Activated gamma-delta T cell treated with Interleukin-2 at 50 U/mL for 16 hours (primary cell): ENCODE measurements around the gene WHRN.

Experiments used
- DNase-seq: peaks from one replicate; pipeline ENCODE4 v3.0.0-alpha.2; 2020

WHRN gene

GRCh38 chr9:114446672-114447450, 58.4 kb downstream of the WHRN start:
- no peak for DNase-seq

- no peak for DNase-seq
These were observed 59.2 kb downstream of the WHRN start for GRCh38 chr9:114446036-114446435.

- DNase-seq = no peak
These were observed 59.7 kb downstream of the WHRN start for GRCh38 chr9:114445616-114446015.

- no peak for DNase-seq
These were observed 63.3 kb downstream of the WHRN start for GRCh38 chr9:114442022-114442421.

- DNase-seq = no peak
These were observed 67.8 kb downstream of the WHRN start for GRCh38 chr9:114437401-114437893.

GRCh38 chr9:114434878-114435311, 70.4 kb downstream of the WHRN start:
- DNase-seq = no peak

GRCh38 chr9:114433720-114434255, 71.5 kb downstream of the WHRN start:
- DNase-seq = no peak

- no peak for DNase-seq
These were observed 72.2 kb downstream of the WHRN start for GRCh38 chr9:114433086-114433485.

- DNase-seq = no peak
These were observed 72.8 kb downstream of the WHRN start for GRCh38 chr9:114432323-114433067.

- no peak for DNase-seq
These were observed 73.5 kb downstream of the WHRN start for GRCh38 chr9:114431770-114432169.

GRCh38 chr9:114431003-114431402, 74.3 kb downstream of the WHRN start:
- no peak for DNase-seq

GRCh38 chr9:114430457-114430856, 74.8 kb downstream of the WHRN start:
- no peak for DNase-seq

GRCh38 chr9:114429488-114429887, 75.8 kb downstream of the WHRN start:
- no peak for DNase-seq

GRCh38 chr9:114428466-114428865, 76.8 kb downstream of the WHRN start:
- DNase-seq = no peak

GRCh38 chr9:114427644-114428043, 77.6 kb downstream of the WHRN start:
- no peak for DNase-seq

GRCh38 chr9:114426046-114426948, 79.0 kb downstream of the WHRN start:
- no peak for DNase-seq

GRCh38 chr9:114425126-114425525, 80.1 kb downstream of the WHRN start:
- DNase-seq = no peak

GRCh38 chr9:114424126-114424525, 81.1 kb downstream of the WHRN start:
- no peak for DNase-seq

GRCh38 chr9:114423181-114423580, 82.1 kb downstream of the WHRN start:
- DNase-seq = no peak

- no peak for DNase-seq
These were observed 84.1 kb downstream of the WHRN start for GRCh38 chr9:114421147-114421546.

- no peak for DNase-seq
These were observed 85.5 kb downstream of the WHRN start for GRCh38 chr9:114419796-114420195.

- DNase-seq = no peak
These were observed 87.2 kb downstream of the WHRN start for GRCh38 chr9:114418053-114418452.

- no peak for DNase-seq
These were observed 87.8 kb downstream of the WHRN start for GRCh38 chr9:114417511-114417910.
